ENCODE results near the gene FLOT1.
"Not testable (repeated sequence)": the region's sequence is repeated elsewhere in the genome, so short reads cannot be mapped to it uniquely, and the experiment has no call there.

The FLOT1 gene

DNA sequence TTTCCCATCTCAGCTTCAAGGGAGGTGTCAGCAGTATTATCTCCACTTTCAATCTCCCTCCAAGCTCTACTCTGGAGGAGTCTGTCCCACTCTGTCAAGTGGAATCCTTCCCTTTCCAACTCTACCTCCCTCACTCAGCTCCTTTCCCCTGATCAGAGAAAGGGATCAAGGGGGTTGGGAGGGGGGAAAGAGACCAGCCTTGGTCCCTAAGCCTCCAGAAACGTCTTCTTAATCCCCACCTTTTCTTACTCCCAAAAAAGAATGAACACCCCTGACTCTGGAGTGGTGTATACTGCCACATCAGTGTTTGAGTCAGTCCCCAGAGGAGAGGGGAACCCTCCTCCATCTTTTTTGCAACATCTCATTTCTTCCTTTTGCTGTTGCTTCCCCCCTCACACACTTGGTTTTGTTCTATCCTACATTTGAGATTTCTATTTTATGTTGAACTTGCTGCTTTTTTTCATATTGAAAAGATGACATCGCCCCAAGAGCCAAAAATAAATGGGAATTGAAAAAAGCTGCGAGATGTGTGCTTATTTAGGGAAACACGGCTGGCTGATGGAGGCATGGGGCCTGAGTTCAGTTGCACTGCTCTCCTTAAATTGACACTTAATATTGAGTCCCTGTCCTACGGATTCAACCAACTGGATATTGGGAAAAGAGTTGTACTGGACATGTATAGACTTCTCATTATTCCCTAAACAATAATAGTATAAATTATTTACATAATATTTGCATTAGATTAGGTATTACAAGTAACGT is 17.4 kb downstream of the FLOT1 start:
- H3K4me3 ChIP-seq (ENCODE audit: low read length), result no peak overlapping the region
- TF ChIP-seq, protein P1, sequence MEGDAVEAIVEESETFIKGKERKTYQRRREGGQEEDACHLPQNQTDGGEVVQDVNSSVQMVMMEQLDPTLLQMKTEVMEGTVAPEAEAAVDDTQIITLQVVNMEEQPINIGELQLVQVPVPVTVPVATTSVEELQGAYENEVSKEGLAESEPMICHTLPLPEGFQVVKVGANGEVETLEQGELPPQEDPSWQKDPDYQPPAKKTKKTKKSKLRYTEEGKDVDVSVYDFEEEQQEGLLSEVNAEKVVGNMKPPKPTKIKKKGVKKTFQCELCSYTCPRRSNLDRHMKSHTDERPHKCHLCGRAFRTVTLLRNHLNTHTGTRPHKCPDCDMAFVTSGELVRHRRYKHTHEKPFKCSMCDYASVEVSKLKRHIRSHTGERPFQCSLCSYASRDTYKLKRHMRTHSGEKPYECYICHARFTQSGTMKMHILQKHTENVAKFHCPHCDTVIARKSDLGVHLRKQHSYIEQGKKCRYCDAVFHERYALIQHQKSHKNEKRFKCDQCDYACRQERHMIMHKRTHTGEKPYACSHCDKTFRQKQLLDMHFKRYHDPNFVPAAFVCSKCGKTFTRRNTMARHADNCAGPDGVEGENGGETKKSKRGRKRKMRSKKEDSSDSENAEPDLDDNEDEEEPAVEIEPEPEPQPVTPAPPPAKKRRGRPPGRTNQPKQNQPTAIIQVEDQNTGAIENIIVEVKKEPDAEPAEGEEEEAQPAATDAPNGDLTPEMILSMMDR (conservative IDR thresholded peaks at IDR 0.05; ENCODE audit: low read depth, low read length), result no peak
- DNase-seq (ENCODE audit: low read depth), result no peak

DNA sequence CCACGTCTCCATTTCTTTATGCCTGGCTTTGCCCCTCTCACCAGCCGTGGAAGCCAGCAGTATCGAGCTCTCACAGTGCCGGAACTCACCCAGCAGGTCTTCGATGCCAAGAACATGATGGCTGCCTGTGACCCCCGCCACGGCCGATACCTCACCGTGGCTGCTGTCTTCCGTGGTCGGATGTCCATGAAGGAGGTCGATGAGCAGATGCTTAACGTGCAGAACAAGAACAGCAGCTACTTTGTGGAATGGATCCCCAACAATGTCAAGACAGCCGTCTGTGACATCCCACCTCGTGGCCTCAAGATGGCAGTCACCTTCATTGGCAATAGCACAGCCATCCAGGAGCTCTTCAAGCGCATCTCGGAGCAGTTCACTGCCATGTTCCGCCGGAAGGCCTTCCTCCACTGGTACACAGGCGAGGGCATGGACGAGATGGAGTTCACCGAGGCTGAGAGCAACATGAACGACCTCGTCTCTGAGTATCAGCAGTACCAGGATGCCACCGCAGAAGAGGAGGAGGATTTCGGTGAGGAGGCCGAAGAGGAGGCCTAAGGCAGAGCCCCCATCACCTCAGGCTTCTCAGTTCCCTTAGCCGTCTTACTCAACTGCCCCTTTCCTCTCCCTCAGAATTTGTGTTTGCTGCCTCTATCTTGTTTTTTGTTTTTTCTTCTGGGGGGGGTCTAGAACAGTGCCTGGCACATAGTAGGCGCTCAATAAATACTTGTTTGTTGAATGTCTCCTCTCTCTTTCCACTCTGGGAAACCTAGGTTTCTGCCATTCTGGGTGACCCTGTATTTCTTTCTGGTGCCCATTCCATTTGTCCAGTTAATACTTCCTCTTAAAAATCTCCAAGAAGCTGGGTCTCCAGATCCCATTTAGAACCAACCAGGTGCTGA is 18.4 kb downstream of the FLOT1 start:
- DNase-seq (ENCODE audit: low read depth); H3K4me3 ChIP-seq (ENCODE audit: low read length): not testable (repeated sequence)
- TF ChIP-seq, protein P1 (conservative IDR thresholded peaks at IDR 0.05; ENCODE audit: low read depth, low read length), result peak; percentile 10

DNA sequence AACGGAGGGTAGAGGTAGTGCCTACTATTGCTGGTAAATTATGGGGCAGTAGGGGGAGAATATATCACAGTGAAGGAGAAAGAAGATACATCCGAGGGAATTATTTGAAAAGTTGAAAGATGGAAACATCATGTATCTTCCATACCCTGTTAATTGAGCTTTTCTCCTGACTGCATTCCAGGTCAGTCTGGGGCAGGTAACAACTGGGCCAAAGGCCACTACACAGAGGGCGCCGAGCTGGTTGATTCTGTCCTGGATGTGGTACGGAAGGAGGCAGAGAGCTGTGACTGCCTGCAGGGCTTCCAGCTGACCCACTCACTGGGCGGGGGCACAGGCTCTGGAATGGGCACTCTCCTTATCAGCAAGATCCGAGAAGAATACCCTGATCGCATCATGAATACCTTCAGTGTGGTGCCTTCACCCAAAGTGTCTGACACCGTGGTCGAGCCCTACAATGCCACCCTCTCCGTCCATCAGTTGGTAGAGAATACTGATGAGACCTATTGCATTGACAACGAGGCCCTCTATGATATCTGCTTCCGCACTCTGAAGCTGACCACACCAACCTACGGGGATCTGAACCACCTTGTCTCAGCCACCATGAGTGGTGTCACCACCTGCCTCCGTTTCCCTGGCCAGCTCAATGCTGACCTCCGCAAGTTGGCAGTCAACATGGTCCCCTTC is 19.2 kb downstream of the FLOT1 start:
- DNase-seq (ENCODE audit: low read depth), result not testable (repeated sequence)
- peak overlapping the region; percentile 90 for H3K4me3 ChIP-seq (ENCODE audit: low read length)

DNA sequence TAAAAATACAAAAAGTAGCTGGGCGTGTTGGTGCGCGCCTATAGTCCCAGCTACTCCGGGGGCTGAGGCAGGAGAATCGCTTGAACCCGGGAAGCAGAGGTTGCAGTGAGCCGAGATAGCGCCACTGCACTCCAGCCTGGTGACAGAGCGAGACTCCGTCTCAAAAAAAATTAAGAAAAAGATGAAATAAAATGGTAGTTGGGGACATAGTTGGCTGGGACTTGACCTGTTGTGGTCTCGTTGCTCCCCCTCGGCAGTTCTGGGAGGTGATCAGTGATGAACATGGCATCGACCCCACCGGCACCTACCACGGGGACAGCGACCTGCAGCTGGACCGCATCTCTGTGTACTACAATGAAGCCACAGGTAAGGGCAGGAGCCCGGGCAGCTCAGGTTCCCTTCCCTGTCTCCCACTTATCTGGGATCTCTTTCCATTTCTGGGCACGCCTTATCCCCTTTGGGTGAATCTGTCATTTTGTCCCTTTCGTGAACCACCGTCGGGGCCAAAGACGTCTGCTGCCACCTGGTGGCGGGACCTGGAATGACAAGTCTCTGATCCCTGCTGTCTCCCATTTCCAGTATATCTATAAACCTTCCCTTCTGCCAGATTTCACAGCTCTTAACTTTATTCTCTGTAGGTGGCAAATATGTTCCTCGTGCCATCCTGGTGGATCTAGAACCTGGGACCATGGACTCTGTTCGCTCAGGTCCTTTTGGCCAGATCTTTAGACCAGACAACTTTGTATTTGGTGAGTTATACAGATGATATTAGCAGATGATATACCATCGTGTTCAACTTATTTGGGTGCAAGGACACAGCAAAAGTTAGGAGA is 20.0 kb downstream of the FLOT1 start:
- H3K4me3 ChIP-seq (ENCODE audit: low read length), result peak overlapping the region; percentile 90
- no peak for DNase-seq (ENCODE audit: low read depth)
- TF ChIP-seq, protein P1 (conservative IDR thresholded peaks at IDR 0.05; ENCODE audit: low read depth, low read length), result peak; percentile 90

DNA sequence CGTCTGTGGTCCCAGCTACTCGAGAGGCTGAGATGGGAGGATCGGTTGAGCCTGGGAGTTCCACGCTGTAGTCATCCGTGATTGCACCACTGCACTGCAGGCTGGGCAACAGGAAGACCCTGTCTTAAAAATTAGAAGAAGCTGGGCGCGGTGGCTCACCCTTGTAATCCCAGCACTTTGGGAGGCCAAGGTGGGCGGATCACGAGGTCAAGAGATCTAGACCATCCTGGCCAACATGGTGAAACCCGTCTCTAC is 20.5 kb downstream of the FLOT1 start:
- peak overlapping the region; percentile 90 for H3K4me3 ChIP-seq (ENCODE audit: low read length)
- DNase-seq (ENCODE audit: low read depth), result not testable (repeated sequence)

DNA sequence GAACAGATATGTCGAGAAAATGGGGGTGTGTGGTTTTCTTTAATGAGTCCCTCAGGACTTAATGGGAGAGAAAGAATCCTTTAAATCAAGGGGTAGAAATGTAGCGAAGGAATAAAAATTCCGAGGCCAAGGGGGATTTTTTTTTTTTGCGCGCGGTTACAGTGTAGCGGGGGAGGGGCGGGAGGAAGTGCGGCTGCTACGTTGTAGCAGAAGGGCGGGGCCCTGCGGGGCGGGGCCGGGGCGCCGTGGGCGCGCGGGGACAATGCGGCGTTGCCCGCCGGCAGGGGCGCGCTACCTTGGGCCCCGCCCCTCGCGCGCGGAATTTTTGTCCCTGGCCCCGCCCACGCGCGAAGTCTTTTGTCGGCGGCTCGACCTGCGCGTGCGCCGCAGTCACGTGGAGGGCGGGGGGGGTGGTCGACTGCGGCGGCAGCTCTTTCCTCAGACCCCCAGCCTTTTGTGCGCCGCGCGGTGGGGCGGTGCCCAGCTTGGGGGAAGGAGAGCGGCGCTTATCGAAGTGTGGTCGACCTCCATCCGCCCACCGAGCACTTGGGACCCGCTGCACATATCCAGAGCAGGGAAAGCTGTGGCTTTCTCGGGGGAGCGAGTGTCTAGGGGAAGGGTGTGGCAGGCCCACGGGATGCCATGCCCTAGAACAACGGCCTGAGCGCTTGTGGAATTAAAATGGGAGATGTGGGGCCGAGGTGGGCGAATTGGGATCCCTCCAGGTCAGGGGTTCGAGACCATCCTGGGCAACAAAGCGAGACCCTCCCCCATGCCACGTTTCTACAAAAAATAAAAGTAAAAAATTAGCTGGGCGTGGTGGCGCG is 21.1 kb downstream of the FLOT1 start:
- DNase-seq (ENCODE audit: low read depth), result no peak
- H3K4me3 ChIP-seq (ENCODE audit: low read length), result peak overlapping the region; percentile 100
- TF ChIP-seq, protein P1 (conservative IDR thresholded peaks at IDR 0.05; ENCODE audit: low read depth, low read length), result no peak

DNA sequence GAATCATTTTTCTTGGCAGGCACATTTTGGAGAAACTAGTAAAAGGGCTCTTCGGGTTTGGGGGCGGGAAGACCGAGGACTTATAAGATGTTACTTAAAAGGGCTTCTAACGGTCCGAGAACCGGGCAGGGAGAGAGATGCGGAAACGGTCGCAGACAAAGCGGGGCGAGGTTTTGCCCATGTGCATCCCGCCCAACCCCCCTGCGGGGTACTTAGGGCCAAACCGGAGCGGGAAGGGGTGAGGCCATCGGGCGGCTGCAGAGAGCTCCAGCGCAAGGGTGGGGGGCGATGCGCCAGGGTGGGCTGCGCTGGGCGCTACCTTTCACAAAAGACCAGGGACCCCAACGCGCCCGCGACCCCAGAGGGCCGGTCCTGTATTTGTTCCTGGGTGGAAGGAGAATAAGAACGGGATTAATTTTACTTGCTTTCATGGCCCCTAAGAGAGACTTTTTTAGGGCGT is 21.7 kb downstream of the FLOT1 start:
- H3K4me3 ChIP-seq (ENCODE audit: low read length), result peak overlapping the region; percentile 100
- TF ChIP-seq, protein P1 (conservative IDR thresholded peaks at IDR 0.05; ENCODE audit: low read depth, low read length), result no peak
- DNase-seq (ENCODE audit: low read depth), result no peak
